ENCODE results near the gene KCNC2. TPM values are rescaled to one million over a fixed set of nuclear protein-coding genes. Genes with fewer than 3 reads are reported as not detected.

KCNC2 gene
- polyA plus RNA-seq, 1 experiment = not detected

DNA sequence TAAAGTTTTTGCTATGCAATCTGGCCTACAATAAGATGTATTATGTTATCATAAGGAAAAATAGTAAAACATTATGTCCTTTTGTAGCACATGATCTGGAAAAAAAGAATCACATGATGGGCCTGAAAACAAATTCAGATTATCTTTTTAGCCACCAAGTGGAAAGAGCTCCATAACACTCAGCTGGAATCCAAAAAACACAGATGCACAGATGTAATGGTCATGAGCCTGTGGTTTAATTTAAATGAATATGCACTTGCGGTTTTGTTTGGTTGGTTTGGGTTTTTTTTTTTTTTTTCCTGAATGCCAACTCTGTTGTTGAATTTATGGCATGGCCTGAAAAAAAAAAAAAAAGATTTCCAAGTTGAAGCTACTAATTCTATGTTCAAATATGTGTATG is 4.1 kb downstream of the KCNC2 start:
- Histone ChIP-seq H3K27me3 (ENCODE audit: control insufficient read depth, insufficient read depth, low read length) (peaks cover 46% of the 10 kb centered on the region), H3K27ac (ENCODE audit: low read depth, low read length) (no peak overlapping the region), H3K4me3 (ENCODE audit: low read depth, low read length) (no peak overlapping the region), H3K9me3 (ENCODE audit: control insufficient read depth, insufficient read depth, low read length) (peaks cover 5% of the 10 kb centered on the region; the same call in 1 of the 2 replicates)
- DNase-seq (ENCODE audit: low read depth, low spot score) = no peak
- CTCF ChIA-PET = no interaction called here
- TF ChIP-seq, protein P1, sequence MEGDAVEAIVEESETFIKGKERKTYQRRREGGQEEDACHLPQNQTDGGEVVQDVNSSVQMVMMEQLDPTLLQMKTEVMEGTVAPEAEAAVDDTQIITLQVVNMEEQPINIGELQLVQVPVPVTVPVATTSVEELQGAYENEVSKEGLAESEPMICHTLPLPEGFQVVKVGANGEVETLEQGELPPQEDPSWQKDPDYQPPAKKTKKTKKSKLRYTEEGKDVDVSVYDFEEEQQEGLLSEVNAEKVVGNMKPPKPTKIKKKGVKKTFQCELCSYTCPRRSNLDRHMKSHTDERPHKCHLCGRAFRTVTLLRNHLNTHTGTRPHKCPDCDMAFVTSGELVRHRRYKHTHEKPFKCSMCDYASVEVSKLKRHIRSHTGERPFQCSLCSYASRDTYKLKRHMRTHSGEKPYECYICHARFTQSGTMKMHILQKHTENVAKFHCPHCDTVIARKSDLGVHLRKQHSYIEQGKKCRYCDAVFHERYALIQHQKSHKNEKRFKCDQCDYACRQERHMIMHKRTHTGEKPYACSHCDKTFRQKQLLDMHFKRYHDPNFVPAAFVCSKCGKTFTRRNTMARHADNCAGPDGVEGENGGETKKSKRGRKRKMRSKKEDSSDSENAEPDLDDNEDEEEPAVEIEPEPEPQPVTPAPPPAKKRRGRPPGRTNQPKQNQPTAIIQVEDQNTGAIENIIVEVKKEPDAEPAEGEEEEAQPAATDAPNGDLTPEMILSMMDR (IDR thresholded peaks at IDR 0.05; ENCODE audit: low read depth, low read length) = no peak
- POLR2A ChIA-PET = no interaction called here

DNA sequence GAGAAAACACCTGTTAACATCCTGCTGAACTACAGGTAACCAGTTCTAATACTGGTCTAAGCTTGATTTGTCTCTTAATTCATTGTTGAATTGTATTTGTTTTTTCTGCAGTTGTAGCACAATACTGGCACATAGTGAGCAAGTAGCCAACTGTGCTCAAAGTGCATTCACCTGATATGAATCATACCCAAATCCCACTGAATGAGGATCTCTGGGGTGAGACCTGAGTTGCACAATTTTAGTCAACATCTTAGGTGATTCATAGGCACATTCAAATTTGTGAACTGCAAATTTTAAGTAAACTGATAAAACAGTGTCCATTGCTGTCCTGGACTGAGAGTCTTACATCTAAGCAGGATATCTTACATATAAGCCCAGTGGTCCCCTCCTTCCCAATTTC is 12.8 kb downstream of the KCNC2 start:
- POLR2A ChIA-PET = no interaction called here
- no peak for DNase-seq (ENCODE audit: low read depth, low spot score)

DNA sequence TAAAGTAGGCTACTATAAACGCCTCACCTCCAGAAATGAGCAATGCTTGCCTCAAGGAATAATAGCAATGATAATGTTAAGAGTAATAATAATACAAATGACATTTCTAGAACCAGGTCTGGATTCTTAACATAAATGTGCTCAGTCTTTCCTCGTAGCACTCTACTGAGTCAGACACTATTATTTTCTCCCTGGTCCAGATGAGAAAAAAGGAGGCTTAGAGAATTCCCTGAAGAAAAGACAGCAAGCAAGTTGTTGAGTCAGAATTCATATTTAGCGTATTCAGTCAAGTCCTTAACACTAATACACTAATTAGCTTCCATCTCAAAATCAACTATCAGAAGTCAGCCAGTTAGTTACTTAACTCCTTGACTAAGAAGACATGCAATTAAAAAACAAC is 13.2 kb downstream of the KCNC2 start:
- Histone ChIP-seq H3K27ac (ENCODE audit: low read depth, low read length) (no peak overlapping the region), H3K27me3 (ENCODE audit: control insufficient read depth, insufficient read depth, low read length) (no peaks in the 10 kb centered on the region), H3K4me3 (ENCODE audit: low read depth, low read length) (no peak overlapping the region), H3K9me3 (ENCODE audit: control insufficient read depth, insufficient read depth, low read length) (no peaks in the 10 kb centered on the region)
- ChIA-PET POLR2A (no interaction called here), CTCF (no interaction called here)
- no peak for DNase-seq (ENCODE audit: low read depth, low spot score)
- TF ChIP-seq, protein P1 (IDR thresholded peaks at IDR 0.05; ENCODE audit: low read depth, low read length) = no peak

More for the DNA sequence above, 12.8 kb downstream of the KCNC2 start:
- Histone ChIP-seq H3K27ac (ENCODE audit: low read depth, low read length) (no peak overlapping the region), H3K27me3 (ENCODE audit: control insufficient read depth, insufficient read depth, low read length) (no peaks in the 10 kb centered on the region), H3K4me3 (ENCODE audit: low read depth, low read length) (no peak overlapping the region), H3K9me3 (ENCODE audit: control insufficient read depth, insufficient read depth, low read length) (no peaks in the 10 kb centered on the region)
- TF ChIP-seq, protein P1 (IDR thresholded peaks at IDR 0.05; ENCODE audit: low read depth, low read length) = no peak
- CTCF ChIA-PET = no interaction called here

DNA sequence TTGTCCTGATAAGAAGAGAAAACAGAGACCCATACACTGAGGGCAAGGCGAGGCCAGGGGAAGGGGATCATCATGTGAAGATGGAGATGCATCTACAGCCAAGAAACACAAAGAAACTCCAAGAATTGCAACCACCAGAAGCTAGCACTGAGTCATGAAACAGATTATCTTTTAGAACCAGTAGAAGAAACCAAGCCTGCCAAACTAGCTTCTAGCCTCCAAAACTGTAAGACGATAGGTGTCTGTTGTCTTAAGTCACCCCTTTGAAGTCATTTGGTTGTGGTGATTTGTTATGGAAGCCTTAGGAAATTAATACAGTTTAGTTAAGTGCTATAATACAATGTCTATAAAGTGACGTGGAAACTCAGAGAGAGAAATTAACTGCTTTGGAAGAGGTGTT is 15.4 kb downstream of the KCNC2 start:
- H3K4me3 ChIP-seq (ENCODE audit: low read depth, low read length) = no peak overlapping the region
- no peak overlapping the region for H3K27ac ChIP-seq (ENCODE audit: low read depth, low read length)
- ChIA-PET CTCF (no interaction called here), POLR2A (no interaction called here)
- no peaks in the 10 kb centered on the region for H3K27me3 ChIP-seq (ENCODE audit: control insufficient read depth, insufficient read depth, low read length)
- TF ChIP-seq, protein P1 (IDR thresholded peaks at IDR 0.05; ENCODE audit: low read depth, low read length) = no peak
- H3K9me3 ChIP-seq (ENCODE audit: control insufficient read depth, insufficient read depth, low read length) = no peaks in the 10 kb centered on the region
- DNase-seq (ENCODE audit: low read depth, low spot score) = no peak

DNA sequence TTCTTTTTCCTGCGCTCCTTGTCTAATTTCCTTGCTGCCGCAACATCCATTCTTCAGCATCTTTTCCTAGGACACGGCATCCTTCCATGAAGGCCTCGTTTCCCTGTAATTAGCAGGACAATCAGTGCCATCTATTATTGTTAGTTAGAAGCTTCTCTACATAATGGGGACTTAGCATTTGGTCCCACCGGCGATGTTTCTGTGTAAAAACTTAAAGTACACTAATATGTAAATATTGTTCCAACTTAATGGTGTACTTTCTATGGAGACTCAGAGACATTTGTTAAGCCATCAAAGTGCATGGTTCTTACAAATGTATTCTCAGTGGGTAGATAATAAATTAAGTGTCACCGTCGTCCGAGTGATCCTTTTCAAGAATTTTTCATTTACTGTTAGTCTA is 17.4 kb downstream of the KCNC2 start:
- ChIA-PET CTCF (no interaction called here), POLR2A (no interaction called here)
- DNase-seq (ENCODE audit: low read depth, low spot score) = no peak
- H3K4me3 ChIP-seq (ENCODE audit: low read depth, low read length) = no peak overlapping the region
- TF ChIP-seq, protein P1 (IDR thresholded peaks at IDR 0.05; ENCODE audit: low read depth, low read length) = no peak
- no peaks in the 10 kb centered on the region for H3K9me3 ChIP-seq (ENCODE audit: control insufficient read depth, insufficient read depth, low read length)
- H3K27me3 ChIP-seq (ENCODE audit: control insufficient read depth, insufficient read depth, low read length) = no peaks in the 10 kb centered on the region
- H3K27ac ChIP-seq (ENCODE audit: low read depth, low read length) = no peak overlapping the region

Data from AG04450 (cell line).